B cell (primary cell): Measurements from ENCODE around the gene CEMIP2. TPM values are rescaled to one million over a fixed set of nuclear protein-coding genes. Genes with fewer than 3 reads are reported as not detected.

Experiments
- ATAC-seq: fragments of 200-7000 bp; cut with Tn5 transposase; one replicate; pipeline ENCODE4 v1.10.0; 2021; ENCODE audit warnings: low read depth, mild to moderate bottlenecking, moderate number of reproducible peaks, moderate library complexity
- CTCF ChIA-PET: fragments of 350-600 bp; sonication (Branson Sonifier 250); formaldehyde crosslinking; loops from one replicate; lab custom pipeline; 2021; ENCODE audit warnings: antibody characterized with exemption, inconsistent platforms; lab: Charles Lee
- POLR2A ChIA-PET: fragments of 350-600 bp; sonication (Branson Sonifier 250); formaldehyde crosslinking; loops from one replicate; lab custom pipeline; 2021; ENCODE audit warnings: antibody characterized with exemption; lab: Charles Lee
- DNase-seq: peaks from one replicate; pipeline ENCODE4 v3.0.0; 2013
- H2AFZ ChIP-seq: 2 replicates; pipeline ENCODE4 v1.6.1; 2012; ENCODE audit warnings: mild to moderate bottlenecking, low read depth, low read length; ENCODE audit not compliant: insufficient read depth, poor library complexity, severe bottlenecking
- H3K27ac ChIP-seq, 2 donors: 1 replicate in 1 of 2; 2 replicates in 1 of 2; pipeline ENCODE4 v1.5.1; 2012 to 2013; ENCODE audit warnings: low read length in 2 of 2, mild to moderate bottlenecking in 2 of 2, moderate library complexity in 1 of 2
- H3K27me3 ChIP-seq, 4 experiments: fragments of 200-600 bp in 1 of 4; sonication (generic) in 1 of 4; replicated peaks in 1 of 4; 1 replicate in 2 of 4; 2 replicates in 2 of 4; pipeline versions ENCODE4 v1.6.1 to v1.7.0; 2013 to 2016; ENCODE audit warnings: low read length in 3 of 4, mild to moderate bottlenecking in 2 of 4, mixed read lengths in 1 of 4, moderate library complexity in 1 of 4; ENCODE audit not compliant: insufficient read depth in 4 of 4, control insufficient read depth in 3 of 4; ENCODE audit errors: control extremely low read depth in 1 of 4
- H3K36me3 ChIP-seq, 2 experiments: replicated peaks in 1 of 2; 1 replicate in 1 of 2; 2 replicates in 1 of 2; pipeline versions ENCODE4 v1.6.1 to v1.7.1; 2013; ENCODE audit warnings: low read length in 1 of 2; ENCODE audit not compliant: insufficient read depth in 2 of 2, control insufficient read depth in 1 of 2; ENCODE audit errors: control extremely low read depth in 1 of 2, extremely low read depth in 1 of 2
- H3K4me1 ChIP-seq, 2 donors: fragments of 200-600 bp in 1 of 2; sonication (generic) in 1 of 2; 1 replicate in 1 of 2; 2 replicates in 1 of 2; pipeline versions ENCODE4 v1.5.1 to v1.6.1; 2013 to 2017; ENCODE audit warnings: low read length in 2 of 2; ENCODE audit not compliant: control insufficient read depth in 2 of 2, insufficient read depth in 2 of 2
- H3K4me2 ChIP-seq: replicated peaks from 2 replicates; pipeline ENCODE3; 2012; ENCODE audit warnings: mild to moderate bottlenecking, low read depth, low read length; ENCODE audit not compliant: poor library complexity, severe bottlenecking
- H3K4me3 ChIP-seq, 5 experiments: fragments of 200-600 bp in 1 of 5; sonication (generic) in 1 of 5; 1 replicate in 3 of 5; 2 replicates in 2 of 5; pipeline versions ENCODE4 v1.5.1 to v1.7.0; 2011 to 2016; ENCODE audit warnings: low read length in 4 of 5, mild to moderate bottlenecking in 4 of 5, low read depth in 2 of 5, control low read depth in 1 of 5, moderate library complexity in 1 of 5; ENCODE audit not compliant: insufficient read depth in 1 of 5; ENCODE audit errors: control extremely low read depth in 1 of 5, extremely low read depth in 1 of 5
- H3K79me2 ChIP-seq: fragments of 200-600 bp; sonication (generic); one replicate; pipeline ENCODE4 v1.6.0; 2016; ENCODE audit warnings: low read length; ENCODE audit not compliant: control insufficient read depth, insufficient read depth
- H3K9ac ChIP-seq: fragments of 200-600 bp; sonication (generic); 2 replicates; pipeline ENCODE4 v1.6.1; 2017; ENCODE audit warnings: mild to moderate bottlenecking, low read length, moderate library complexity
- H3K9me3 ChIP-seq, 3 donors: one replicate each; pipeline versions ENCODE4 v1.6.1 to v1.7.1; 2013; ENCODE audit warnings: low read length in 2 of 3; ENCODE audit not compliant: control insufficient read depth in 2 of 3, insufficient read depth in 1 of 3; ENCODE audit errors: control extremely low read depth in 1 of 3
- H4K20me1 ChIP-seq: 2 replicates; pipeline ENCODE4 v1.6.0; 2012; ENCODE audit warnings: mild to moderate bottlenecking, low read length; ENCODE audit not compliant: insufficient read depth, control insufficient read depth, poor library complexity, severe bottlenecking
- H3K27ac Mint-ChIP-seq: one replicate; pipeline ENCODE4 v1.8.0; 2021; ENCODE audit warnings: mixed read lengths
- H3K27me3 Mint-ChIP-seq: one replicate; pipeline ENCODE4 v1.8.0; 2021; ENCODE audit warnings: mixed read lengths
- H3K4me1 Mint-ChIP-seq: one replicate; pipeline ENCODE4 v1.8.0; 2021; ENCODE audit warnings: mixed read lengths
- H3K4me3 Mint-ChIP-seq: one replicate; pipeline ENCODE4 v1.8.0; 2021; ENCODE audit warnings: mixed read lengths
- H3K9me3 Mint-ChIP-seq: one replicate; pipeline ENCODE4 v1.8.0; 2022; ENCODE audit warnings: mixed read lengths; ENCODE audit not compliant: insufficient read depth
- CTCF ChIP-seq: fragments of 200-600 bp; IDR thresholded peaks from one replicate; pipeline ENCODE4 v1.8.0; 2022; ENCODE audit warnings: antibody characterized with exemption, mild to moderate bottlenecking
- EZH2 ChIP-seq: IDR thresholded peaks from 2 replicates; pipeline ENCODE4 v1.6.1; 2012; ENCODE audit warnings: borderline replicate concordance, low read depth, mild to moderate bottlenecking, moderate library complexity, low read length; ENCODE audit not compliant: insufficient read depth, poor library complexity, severe bottlenecking
- whole genome bisulfite sequencing: methylation state at CpG from one replicate; pipeline ENCODE4 v1.1.5; 2013; ENCODE audit warnings: missing lambda C conversion rate; ENCODE audit not compliant: insufficient coverage; 5-methylcytosine and 5-hydroxymethylcytosine counted together
- intact Hi-C: fragments of 100-400 bp; cut with micrococcal nuclease; formaldehyde crosslinking; loops from one replicate; pipeline ENCODE4 v1.10.0; 2022
- polyA plus RNA-seq: library from polyadenylated mRNA; depleted of rRNA; stranded (reverse); fragments of >200 nt; gene quantifications from 2 replicates; pipeline ENCODE4 v1.2.3, GENCODE V29; 2012
- total RNA-seq, 2 donors: library from RNA; stranded (reverse); fragments of 120-200 nt in 1 of 2; gene quantifications; 1 replicate in 1 of 2; 2 replicates in 1 of 2; pipeline versions ENCODE4 v1.2.3 to v1.2.4, GENCODE V29; 2013 to 2022

CEMIP2 gene
- total and polyA plus RNA-seq, 2 donors (not counting 1 experiment from before 2014, with no cell fraction given): 35.4 to 90.6 TPM

DNA sequence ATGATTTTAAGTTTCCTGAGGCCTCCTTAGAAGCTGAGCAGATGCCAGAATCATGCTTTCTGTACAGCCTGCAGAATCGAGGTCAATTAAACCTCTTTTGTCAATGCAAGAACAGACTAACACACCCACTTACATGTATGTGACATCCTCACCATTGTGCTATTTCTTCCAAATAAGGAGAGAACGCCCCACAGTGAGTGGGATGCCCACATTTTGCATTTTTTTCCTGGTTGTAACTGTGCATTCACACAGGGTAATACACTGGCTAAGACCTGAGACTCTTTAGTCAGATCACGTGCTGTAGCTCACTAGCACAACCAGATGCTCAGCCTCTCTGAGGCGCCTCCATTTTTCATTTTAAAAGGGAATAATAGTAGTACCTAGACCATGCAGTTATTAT is 4.4 kb upstream of the CEMIP2 start:
- Histone ChIP-seq H3K27me3 (no peaks in the 10 kb centered on the region), H3K4me2 (no peak overlapping the region), H3K4me3 (no peak overlapping the region), H3K4me1 (peaks cover 26 to 41% of the 10 kb centered on the region in 2 donors), H3K9me3 (no peaks in the 10 kb centered on the region), H3K79me2 (peaks cover 35% of the 10 kb centered on the region), H4K20me1 (peaks cover 3% of the 10 kb centered on the region), H2AFZ (no peak overlapping the region), H3K27ac (no peak overlapping the region), H3K36me3 (no peaks in the 10 kb centered on the region), H3K9ac (no peak overlapping the region)
- POLR2A ChIA-PET: no interaction called here
- ATAC-seq (no peak), DNase-seq (no peak)
- TF ChIP-seq EZH2: no peak
- no peak for TF ChIP-seq CTCF
- 79% methylated on average over 3 of the region's 4 CpGs for WGBS
- intact Hi-C loops: no loop called here
- Mint-ChIP-seq H3K27me3 (no peaks in the 10 kb centered on the region), H3K9me3 (no peaks in the 10 kb centered on the region), H3K27ac (no peak overlapping the region), H3K4me3 (no peak overlapping the region), H3K4me1 (peaks cover 28% of the 10 kb centered on the region)
- CTCF ChIA-PET: interaction anchor here (0.9 to 6.0 kb wide), 3 partner anchors 10 to 499 kb away, joined by 3 to 28 read pairs (median 6); no protein-coding TSS in a partner anchor

DNA sequence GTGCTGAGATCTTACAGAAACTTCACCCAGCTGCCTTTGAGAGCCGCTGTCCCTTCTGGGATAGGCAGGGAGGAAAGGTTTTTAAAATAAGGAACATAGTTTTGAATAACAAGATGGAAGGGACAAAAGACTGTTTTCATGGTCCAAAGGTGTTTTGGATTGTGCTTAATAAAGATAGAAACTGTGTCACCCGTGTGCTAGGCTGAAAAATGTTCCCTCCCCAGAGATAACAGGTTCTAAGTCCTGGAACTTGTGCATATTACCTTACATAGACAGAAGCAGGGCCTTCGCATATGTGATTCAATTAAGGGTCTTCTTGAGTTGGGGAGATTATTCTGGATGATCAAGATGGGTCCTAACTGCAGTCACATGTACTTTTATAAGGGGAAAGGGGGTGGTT is 1.9 kb upstream of the CEMIP2 start:
- H4K20me1 ChIP-seq: peaks cover 25% of the 10 kb centered on the region
- H3K9me3 Mint-ChIP-seq: no peaks in the 10 kb centered on the region
- no peak overlapping the region for H2AFZ ChIP-seq

More for the DNA sequence above, 1.9 kb upstream of the CEMIP2 start:
- Histone ChIP-seq H3K9me3 (no peaks in the 10 kb centered on the region), H3K36me3 (no peaks in the 10 kb centered on the region), H3K9ac (peak overlapping the region; percentile 79), H3K27ac (peak overlapping the region; percentile 74 to 87), H3K79me2 (peaks cover 60% of the 10 kb centered on the region), H3K4me2 (peak overlapping the region; percentile 83), H3K4me3 (peak overlapping the region in 4 of 5 experiments; percentile 72 to 95 (median 94)), H3K4me1 (peaks cover 42 to 58% of the 10 kb centered on the region in 2 donors), H3K27me3 (no peaks in the 10 kb centered on the region)
- DNase-seq (no peak), ATAC-seq (no peak)
- WGBS: 100% methylated on average over 1 of the region's 3 CpGs
- ChIA-PET POLR2A (interaction anchor here (1.0 to 1.8 kb wide), 5 partner anchors 11 to 1351 kb away, joined by 4 to 18 read pairs (median 9); no protein-coding TSS in a partner anchor), CTCF (interaction anchor here (0.6 to 5.2 kb wide), 14 partner anchors 8 to 255 kb away, joined by 3 to 37 read pairs (median 6); no protein-coding TSS in a partner anchor)
- H3K4me1 Mint-ChIP-seq: peaks cover 49% of the 10 kb centered on the region
- intact Hi-C loops: no loop called here
- H3K27ac Mint-ChIP-seq: peak overlapping the region; percentile 97
- H3K4me3 Mint-ChIP-seq: peak overlapping the region; percentile 92
- TF ChIP-seq CTCF: no peak
- TF ChIP-seq EZH2: no peak
- no peaks in the 10 kb centered on the region for H3K27me3 Mint-ChIP-seq
